HG03095 (cell line): ENCODE results near the gene SNX18.
"Not testable (repeated sequence)": the region's sequence is repeated elsewhere in the genome, so short reads cannot be mapped to it uniquely, and the experiment has no call there.

Experiments used
- ATAC-seq: cut with Tn5 transposase; IDR thresholded peaks from one replicate; pipeline ENCODE4 v1.9.1; 2021; ENCODE audit warnings: moderate library complexity; ENCODE audit not compliant: unreplicated experiment

SNX18 gene

DNA sequence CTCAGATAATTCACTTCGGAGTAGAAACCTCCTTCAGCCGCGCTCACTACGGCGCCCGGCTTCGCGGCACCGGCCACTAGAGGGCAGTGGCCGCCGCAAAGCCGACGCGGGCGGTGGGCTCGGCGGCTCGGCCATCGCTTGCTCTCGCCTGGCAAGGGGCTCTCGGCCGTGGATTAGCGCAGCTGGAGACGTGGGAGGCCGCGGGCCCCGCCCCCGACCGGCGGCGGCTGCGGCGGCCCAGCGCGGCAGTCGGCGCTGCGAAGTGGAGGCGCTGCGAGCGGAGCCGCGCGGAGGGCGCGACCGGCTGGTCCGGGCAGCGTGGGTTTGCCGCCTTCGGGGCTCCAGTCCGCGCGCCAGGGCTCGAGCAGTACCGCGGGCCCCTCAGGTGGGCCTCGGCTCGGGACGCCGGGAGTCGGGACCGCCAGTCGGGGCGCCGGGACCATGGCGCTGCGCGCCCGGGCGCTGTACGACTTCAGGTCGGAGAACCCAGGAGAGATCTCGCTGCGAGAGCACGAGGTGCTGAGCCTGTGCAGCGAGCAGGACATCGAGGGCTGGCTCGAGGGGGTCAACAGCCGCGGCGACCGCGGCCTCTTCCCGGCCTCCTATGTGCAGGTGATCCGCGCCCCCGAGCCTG lies at the start of gene SNX18:
TSS of gene SNX18 (plus strand) at position 248 of the 634 bp plus-strand sequence. CDS start at position 442, 194 bp downstream.
- ATAC-seq: peak; percentile 97

- peak; percentile 74 for ATAC-seq
Measured at GRCh38 chr5:54469622-54470021, 47.9 kb upstream of the SNX18 start.

DNA sequence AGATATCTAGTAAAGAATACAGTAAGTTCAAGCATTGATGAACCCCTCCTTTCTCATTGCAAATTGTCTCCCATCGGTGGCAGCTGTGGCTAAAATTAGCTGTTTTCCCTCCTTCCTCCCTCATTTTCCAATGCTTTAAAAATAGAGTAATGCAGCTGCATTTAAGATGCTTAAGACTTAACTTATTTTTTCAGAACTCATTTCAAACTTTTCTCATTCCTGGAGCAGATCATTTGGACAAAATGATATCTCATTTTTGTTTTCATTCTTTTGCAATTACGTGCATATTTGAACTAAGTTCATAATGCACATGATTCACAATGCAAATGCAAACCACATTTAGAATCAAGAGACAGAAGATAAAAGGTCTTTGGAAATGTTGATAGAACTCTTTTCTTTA lies 47.4 kb upstream of the SNX18 start:
- no peak for ATAC-seq

DNA sequence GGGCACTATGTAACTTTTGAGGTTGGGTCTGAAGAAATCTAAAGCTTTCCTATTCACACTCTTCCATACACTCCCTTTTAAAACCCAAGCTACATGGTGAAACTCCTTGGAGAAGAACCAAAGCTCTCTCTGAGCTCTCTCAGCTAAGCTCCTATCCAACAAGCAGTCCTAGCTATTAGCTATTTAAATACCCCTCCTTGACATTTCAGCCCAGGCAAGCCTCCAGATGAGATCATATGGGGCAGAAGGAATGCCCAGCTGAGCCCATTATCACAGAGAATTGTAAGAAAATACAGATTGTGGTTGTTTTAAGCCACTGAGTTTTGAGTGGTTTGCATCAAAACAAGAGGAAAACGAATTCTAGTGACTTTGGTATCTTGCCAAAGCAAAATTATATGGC lies 46.9 kb upstream of the SNX18 start:
- no peak for ATAC-seq

DNA sequence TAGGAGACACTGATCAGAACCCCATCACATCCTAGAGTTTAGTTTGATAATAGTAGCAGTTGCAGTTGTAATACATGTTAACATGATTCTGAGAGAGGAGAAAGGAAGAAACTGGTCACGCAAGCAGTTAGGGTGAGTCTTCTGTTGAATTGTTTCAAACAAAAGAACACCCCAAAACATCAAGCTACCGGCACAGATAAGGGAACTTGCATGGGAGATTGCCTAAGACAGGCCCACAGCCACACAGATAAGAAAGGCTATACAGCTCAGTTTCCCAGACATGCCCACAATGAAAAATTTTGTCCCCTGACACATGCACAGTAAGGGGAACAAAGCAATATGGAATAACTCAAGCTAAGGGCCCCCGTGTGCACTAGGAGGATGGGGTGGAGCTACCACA lies 46.2 kb upstream of the SNX18 start:
- no peak for ATAC-seq

DNA sequence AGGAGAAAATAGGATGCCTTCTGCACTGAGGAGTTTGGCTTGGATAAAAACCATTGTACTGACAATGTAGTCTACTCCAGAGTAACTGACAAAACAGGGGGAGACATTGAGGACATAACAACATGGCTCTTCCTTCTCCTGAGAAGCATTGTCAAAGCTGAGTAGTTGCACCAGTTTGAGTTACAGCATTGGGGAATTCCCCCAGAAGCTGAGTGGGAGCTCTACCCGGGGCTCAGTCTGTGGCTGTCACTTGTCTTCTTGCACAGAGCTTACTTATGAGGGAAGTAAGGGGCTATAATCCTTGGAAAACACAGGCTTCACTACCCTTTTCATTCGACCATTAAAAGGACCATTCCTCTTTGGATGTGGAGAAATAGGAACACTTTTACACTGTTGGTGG lies 40.9 kb upstream of the SNX18 start:
- no peak for ATAC-seq

GRCh38 chr5:54477941-54478478 lies 39.5 kb upstream of the SNX18 start:
- no peak for ATAC-seq

DNA sequence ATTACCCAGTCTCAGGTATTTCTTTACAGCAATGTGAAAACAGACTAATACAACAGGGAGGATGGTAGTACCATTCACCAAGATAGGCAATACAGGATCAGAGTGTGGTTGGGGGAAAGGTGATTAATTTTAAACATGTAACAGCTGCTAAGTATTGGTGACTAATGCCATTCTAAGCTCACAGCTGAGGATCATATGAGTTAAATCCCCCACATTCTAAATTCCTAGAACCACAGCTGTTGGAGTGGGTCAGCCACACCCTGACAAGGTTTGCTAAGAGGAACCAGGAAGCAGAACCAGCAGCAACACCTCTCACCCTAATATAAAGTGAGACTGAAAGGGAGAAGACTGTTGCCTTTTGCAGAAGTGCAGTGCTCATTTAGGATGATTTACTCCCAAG lies 37.3 kb upstream of the SNX18 start:
- no peak for ATAC-seq

GRCh38 chr5:54484219-54484894 lies 33.2 kb upstream of the SNX18 start:
- ATAC-seq: no peak

DNA sequence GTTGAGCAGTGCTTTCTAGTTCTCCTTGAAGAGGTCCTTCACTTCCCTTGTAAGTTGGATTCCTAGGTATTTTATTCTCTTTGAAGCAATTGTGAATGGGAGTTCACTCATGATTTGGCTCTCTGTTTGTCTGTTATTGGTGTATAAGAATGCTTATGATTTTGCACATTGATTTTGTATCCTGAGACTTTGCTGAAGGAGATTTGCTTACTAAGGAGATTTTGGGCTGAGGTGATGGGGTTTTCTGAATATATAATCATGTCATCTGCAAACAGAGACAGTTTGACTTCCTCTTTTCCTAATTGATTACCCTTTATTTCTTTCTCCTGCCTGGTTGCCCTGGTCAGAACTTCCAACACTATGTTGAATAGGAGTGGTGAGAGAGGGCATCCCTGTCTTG lies 31.9 kb upstream of the SNX18 start:
- not testable (repeated sequence) for ATAC-seq

- not testable (repeated sequence) for ATAC-seq
Measured at GRCh38 chr5:54489648-54489979, 27.9 kb upstream of the SNX18 start.

GRCh38 chr5:54491326-54491725 lies 26.2 kb upstream of the SNX18 start:
- no peak for ATAC-seq

DNA sequence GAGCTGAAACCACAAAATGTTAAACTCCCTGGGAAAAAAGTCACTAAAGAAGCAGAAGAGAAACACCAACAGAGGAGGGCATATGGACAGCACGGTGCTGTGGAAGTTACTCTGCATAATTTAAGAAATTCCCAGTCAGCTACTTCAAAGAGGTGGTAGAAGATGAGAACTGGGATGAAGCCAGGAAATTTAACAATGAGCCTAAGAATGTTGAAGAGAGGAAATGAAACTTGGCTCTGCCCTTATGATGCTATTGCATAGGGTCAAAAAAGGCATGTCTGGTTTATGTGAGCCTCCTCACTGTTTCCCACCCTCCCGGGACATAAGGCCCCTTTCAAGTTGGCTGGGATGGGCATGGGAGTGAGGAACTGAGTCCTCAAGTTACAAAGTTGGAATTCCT lies 25.4 kb upstream of the SNX18 start:
- ATAC-seq: no peak

GRCh38 chr5:54495027-54495426 lies 22.5 kb upstream of the SNX18 start:
- no peak for ATAC-seq

DNA sequence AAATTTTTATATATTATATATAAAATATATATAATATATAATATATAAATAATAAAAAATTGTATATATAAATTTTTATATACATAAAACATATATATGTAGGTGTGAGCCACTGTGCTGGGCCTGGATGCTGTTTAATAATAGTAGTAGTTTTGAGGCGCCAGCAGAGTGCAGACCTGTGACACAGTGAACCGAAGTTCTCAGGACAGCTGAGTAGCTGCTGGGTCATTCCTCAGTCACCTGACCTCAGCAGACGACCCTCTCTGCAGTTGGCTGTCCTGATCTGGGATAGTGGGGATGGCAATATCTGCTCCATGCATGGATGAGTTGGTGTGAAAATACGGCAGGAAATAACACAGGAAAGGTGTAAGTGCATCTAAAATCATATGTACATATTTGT lies 3.3 kb upstream of the SNX18 start:
- no peak for ATAC-seq

GRCh38 chr5:54514841-54515432 lies 2.6 kb upstream of the SNX18 start:
- no peak for ATAC-seq

GRCh38 chr5:54515634-54516033 lies 1.9 kb upstream of the SNX18 start:
- ATAC-seq: no peak

DNA sequence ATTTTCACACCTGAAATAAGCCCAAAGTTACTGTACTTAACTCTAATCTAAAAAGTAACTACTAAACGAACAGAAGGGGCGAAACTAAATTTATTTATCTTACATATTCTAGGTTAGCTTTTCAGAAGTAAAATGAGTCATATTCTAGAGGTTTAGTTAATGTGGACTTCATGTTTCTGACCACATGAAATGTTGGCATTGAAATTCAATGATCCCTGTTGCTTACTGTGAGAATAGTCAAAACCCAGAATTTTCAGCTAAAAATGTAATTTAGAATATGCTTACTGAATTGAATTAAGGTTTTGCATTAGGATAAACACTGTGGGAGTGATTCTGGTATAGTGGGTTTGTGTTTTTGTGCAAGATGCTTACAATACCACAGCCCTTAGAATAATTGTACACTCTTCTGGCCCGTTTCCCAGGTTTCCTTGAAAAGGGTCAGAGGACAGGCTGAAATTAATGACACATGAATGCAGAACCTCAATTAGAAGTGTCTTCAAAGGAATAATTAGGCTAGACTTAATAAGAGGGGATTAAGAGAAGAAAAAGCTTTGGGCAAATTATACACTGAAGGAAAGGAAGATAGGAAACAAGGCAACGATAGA lies 1.4 kb upstream of the SNX18 start:
- no peak for ATAC-seq

DNA sequence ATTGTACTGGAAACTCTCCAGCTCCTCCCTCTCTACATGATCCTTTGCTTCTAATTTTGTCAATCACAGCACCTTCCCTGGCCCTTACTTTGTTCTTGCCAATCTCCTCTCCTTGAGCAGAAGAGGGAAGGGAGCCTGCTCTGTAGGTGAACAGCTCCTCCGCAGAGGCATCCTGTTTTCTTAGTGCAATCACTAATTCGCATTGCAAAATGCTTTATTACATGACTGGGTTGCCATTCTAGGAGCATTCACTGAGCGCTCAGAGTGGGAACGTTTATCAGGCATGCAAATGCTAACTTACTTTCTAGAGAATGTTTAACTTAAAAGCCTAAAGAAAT lies 416 bp upstream of the SNX18 start:
- ATAC-seq: no peak

DNA sequence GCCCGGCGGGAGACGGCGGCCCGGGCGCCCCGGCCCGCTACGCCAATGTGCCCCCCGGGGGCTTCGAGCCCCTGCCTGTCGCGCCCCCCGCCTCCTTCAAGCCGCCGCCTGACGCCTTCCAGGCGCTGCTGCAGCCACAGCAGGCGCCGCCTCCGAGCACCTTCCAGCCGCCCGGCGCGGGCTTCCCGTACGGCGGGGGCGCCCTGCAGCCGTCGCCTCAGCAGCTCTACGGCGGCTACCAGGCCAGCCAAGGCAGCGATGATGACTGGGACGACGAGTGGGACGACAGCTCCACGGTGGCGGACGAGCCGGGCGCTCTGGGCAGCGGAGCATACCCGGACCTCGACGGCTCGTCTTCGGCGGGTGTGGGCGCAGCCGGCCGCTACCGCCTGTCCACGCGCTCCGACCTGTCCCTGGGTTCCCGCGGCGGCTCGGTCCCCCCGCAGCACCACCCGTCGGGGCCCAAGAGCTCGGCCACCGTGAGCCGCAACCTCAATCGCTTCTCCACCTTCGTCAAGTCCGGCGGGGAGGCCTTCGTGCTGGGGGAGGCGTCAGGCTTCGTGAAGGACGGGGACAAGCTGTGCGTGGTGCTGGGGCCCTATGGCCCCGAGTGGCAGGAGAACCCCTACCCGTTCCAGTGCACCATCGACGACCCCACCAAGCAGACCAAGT lies 723 bp downstream of the SNX18 start:
- ATAC-seq: peak; percentile 22

DNA sequence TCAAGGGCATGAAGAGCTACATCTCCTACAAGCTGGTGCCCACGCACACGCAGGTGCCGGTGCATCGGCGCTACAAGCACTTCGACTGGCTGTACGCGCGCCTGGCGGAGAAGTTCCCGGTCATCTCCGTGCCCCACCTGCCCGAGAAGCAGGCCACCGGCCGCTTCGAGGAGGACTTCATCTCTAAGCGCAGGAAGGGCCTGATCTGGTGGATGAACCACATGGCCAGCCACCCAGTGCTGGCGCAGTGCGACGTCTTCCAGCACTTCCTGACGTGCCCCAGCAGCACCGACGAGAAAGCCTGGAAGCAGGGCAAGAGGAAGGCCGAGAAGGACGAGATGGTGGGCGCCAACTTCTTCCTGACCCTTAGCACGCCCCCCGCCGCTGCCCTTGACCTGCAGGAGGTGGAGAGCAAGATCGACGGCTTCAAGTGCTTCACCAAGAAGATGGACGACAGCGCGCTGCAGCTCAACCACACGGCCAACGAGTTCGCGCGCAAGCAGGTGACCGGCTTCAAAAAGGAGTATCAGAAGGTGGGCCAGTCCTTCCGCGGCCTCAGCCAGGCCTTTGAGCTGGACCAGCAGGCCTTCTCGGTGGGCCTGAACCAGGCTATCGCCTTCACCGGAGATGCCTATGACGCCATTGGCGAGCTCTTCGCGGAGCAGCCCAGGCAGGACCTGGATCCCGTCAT lies 1.4 kb downstream of the SNX18 start:
- no peak for ATAC-seq
